ENCODE data around the gene SHB. TPM values are rescaled to one million over a fixed set of nuclear protein-coding genes. Genes with fewer than 3 reads are reported as not detected.

The SHB gene
- total RNA-seq, 2 experiments from 2014 or later, result 2.4 to 2.6 TPM

GRCh38 chr9:37963936-37964739, 104.9 kb downstream of the SHB start:
- POLR2A ChIA-PET, result no interaction called here
- CTCF ChIA-PET, result no interaction called here

GRCh38 chr9:37961351-37961750, 107.7 kb downstream of the SHB start:
- ChIA-PET CTCF (interaction anchor here (0.6 to 1.5 kb wide), 2 partner anchors 9 to 12 kb away, joined by 3 read pairs; no protein-coding TSS in a partner anchor), POLR2A (no interaction called here)

GRCh38 chr9:37960631-37961030, 108.4 kb downstream of the SHB start:
- ChIA-PET CTCF (no interaction called here), POLR2A (no interaction called here)

GRCh38 chr9:37959976-37960375, 109.1 kb downstream of the SHB start:
- ChIA-PET POLR2A (no interaction called here), CTCF (no interaction called here)

- ChIA-PET POLR2A (no interaction called here), CTCF (no interaction called here)
Observed at GRCh38 chr9:37958154-37958553, 110.9 kb downstream of the SHB start.

GRCh38 chr9:37957664-37957953, 111.4 kb downstream of the SHB start:
- ChIA-PET POLR2A (no interaction called here), CTCF (no interaction called here)

- POLR2A ChIA-PET, result no interaction called here
- CTCF ChIA-PET, result no interaction called here
Observed at GRCh38 chr9:37956904-37957663, 111.9 kb downstream of the SHB start.

- ChIA-PET CTCF (no interaction called here), POLR2A (no interaction called here)
Observed at GRCh38 chr9:37956423-37956820, 112.6 kb downstream of the SHB start.

GRCh38 chr9:37955781-37956422, 113.1 kb downstream of the SHB start:
- CTCF ChIA-PET, result no interaction called here
- POLR2A ChIA-PET, result no interaction called here

GRCh38 chr9:37954581-37954981, 114.4 kb downstream of the SHB start:
- CTCF ChIA-PET, result no interaction called here

GRCh38 chr9:37953775-37954437, 115.1 kb downstream of the SHB start:
- POLR2A ChIA-PET, result no interaction called here
- CTCF ChIA-PET, result no interaction called here

More at GRCh38 chr9:37954581-37954981, 114.4 kb downstream of the SHB start:
- POLR2A ChIA-PET, result no interaction called here

GRCh38 chr9:37953206-37953774, 115.7 kb downstream of the SHB start:
- CTCF ChIA-PET, result no interaction called here

GRCh38 chr9:37952731-37953130, 116.3 kb downstream of the SHB start:
- ChIA-PET POLR2A (no interaction called here), CTCF (no interaction called here)

More at GRCh38 chr9:37953206-37953774, 115.7 kb downstream of the SHB start:
- POLR2A ChIA-PET, result no interaction called here

- CTCF ChIA-PET, result interaction anchor here (1.0 kb wide), 1 partner anchor 10 kb away, joined by 3 read pairs; no protein-coding TSS in a partner anchor
- POLR2A ChIA-PET, result no interaction called here
Observed at GRCh38 chr9:37951671-37952449, 117.2 kb downstream of the SHB start.

GRCh38 chr9:37950561-37950960, 118.5 kb downstream of the SHB start:
- CTCF ChIA-PET, result interaction anchor here (0.6 kb wide), 1 partner anchor 142 kb away, joined by 3 read pairs; no protein-coding TSS in a partner anchor

GRCh38 chr9:37949576-37949975, 119.5 kb downstream of the SHB start:
- ChIA-PET POLR2A (interaction anchor here (0.7 kb wide), 1 partner anchor 61 kb away, joined by 6 read pairs; no protein-coding TSS in a partner anchor), CTCF (interaction anchor here (0.7 kb wide), 2 partner anchors 41 to 404 kb away, joined by 3 to 5 read pairs; no protein-coding TSS in a partner anchor)

More at GRCh38 chr9:37950561-37950960, 118.5 kb downstream of the SHB start:
- POLR2A ChIA-PET, result no interaction called here

GRCh38 chr9:37948417-37948980, 120.5 kb downstream of the SHB start:
- ChIA-PET POLR2A (no interaction called here), CTCF (interaction anchor here (1.4 kb wide), 1 partner anchor 19 kb away, joined by 3 read pairs; no protein-coding TSS in a partner anchor)

GRCh38 chr9:37947977-37948376, 121.0 kb downstream of the SHB start:
- ChIA-PET POLR2A (no interaction called here), CTCF (interaction anchor here (1.4 kb wide), 1 partner anchor 20 kb away, joined by 3 read pairs; no protein-coding TSS in a partner anchor)

GRCh38 chr9:37947471-37947870, 121.6 kb downstream of the SHB start:
- ChIA-PET POLR2A (no interaction called here), CTCF (interaction anchor here (1.4 kb wide), 1 partner anchor 20 kb away, joined by 3 read pairs; no protein-coding TSS in a partner anchor)
